HEK293 (cell line): ENCODE measurements around the gene RPS15.

Experiments used
- CTCF ChIA-PET: fragments of 350-600 bp; formaldehyde crosslinking; extraction: SDS; loops from one replicate; lab custom pipeline; 2021; ENCODE audit warnings: antibody characterized with exemption; lab: Yijun Ruan, JAX
- POLR2A ChIA-PET: fragments of 300-600 bp; formaldehyde crosslinking; extraction: SDS; loops from one replicate; lab custom pipeline; 2020; ENCODE audit warnings: antibody characterized with exemption, inconsistent platforms; lab: Yijun Ruan, JAX
- H3K27ac ChIP-seq: fragments of 200-500 bp; sonication (Bioruptor generic); 2 replicates; pipeline ENCODE4 v1.5.1; 2014; ENCODE audit warnings: low read depth, low read length, control low read depth, inconsistent platforms; ENCODE audit errors: extremely low read depth
- H3K36me3 ChIP-seq, 2 experiments: fragments of 200-500 bp in 1 of 2; sonication (Bioruptor generic) in 1 of 2; 1 replicate in 1 of 2; 2 replicates in 1 of 2; pipeline ENCODE4 v1.5.1; 2014 to 2017; ENCODE audit warnings: inconsistent platforms in 2 of 2, low read length in 2 of 2; ENCODE audit not compliant: control insufficient read depth in 2 of 2, insufficient read depth in 1 of 2
- H3K4me1 ChIP-seq: fragments of 200-500 bp; sonication (Bioruptor generic); 2 replicates; pipeline ENCODE4 v1.5.1; 2014; ENCODE audit warnings: mild to moderate bottlenecking, low read length, inconsistent platforms; ENCODE audit not compliant: control insufficient read depth, insufficient read depth
- H3K4me3 ChIP-seq: 2 replicates; pipeline ENCODE4 v1.5.1; 2011; ENCODE audit warnings: low read depth, mild to moderate bottlenecking, control low read depth, low read length, moderate library complexity
- H3K9me3 ChIP-seq: fragments of 200-500 bp; sonication (Bioruptor generic); 2 replicates; pipeline ENCODE4 v1.5.1; 2014; ENCODE audit warnings: low read depth, low read length, inconsistent platforms; ENCODE audit not compliant: control insufficient read depth, insufficient read depth
- KLF16 ChIP-seq: fragments of 450-650 bp; formaldehyde crosslinking; IDR thresholded peaks from 2 replicates; pipeline ENCODE4 v1.5.1; 2017; ENCODE audit warnings: missing biosample characterization, missing genetic modification characterization
- YY1 ChIP-seq: fragments of 450-650 bp; formaldehyde crosslinking; IDR thresholded peaks from 2 replicates; pipeline ENCODE4 v1.5.1; 2018; ENCODE audit warnings: missing biosample characterization, missing genetic modification characterization
- ZNF433 ChIP-seq: fragments of 450-650 bp; formaldehyde crosslinking; IDR thresholded peaks from 2 replicates; pipeline ENCODE4 v1.5.1; 2016; ENCODE audit warnings: missing biosample characterization, missing genetic modification characterization, low read depth
- ZNF558 ChIP-seq: fragments of 450-650 bp; formaldehyde crosslinking; IDR thresholded peaks from 2 replicates; pipeline ENCODE4 v1.5.1; 2016; ENCODE audit warnings: missing biosample characterization, missing genetic modification characterization
- ZNF626 ChIP-seq: fragments of 450-650 bp; sonication (Bioruptor Pico); formaldehyde crosslinking; IDR thresholded peaks from 2 replicates; pipeline ENCODE4 v1.5.1; 2018; ENCODE audit warnings: missing biosample characterization, missing genetic modification characterization, inconsistent platforms
- ZNF785 ChIP-seq: fragments of 450-650 bp; formaldehyde crosslinking; IDR thresholded peaks from 2 replicates; pipeline ENCODE4 v1.5.1; 2016; ENCODE audit warnings: missing biosample characterization, missing genetic modification characterization
- ZNF830 ChIP-seq: fragments of 450-650 bp; IDR thresholded peaks from 2 replicates; pipeline ENCODE4 v1.5.0; 2018; ENCODE audit warnings: missing biosample characterization, missing genetic modification characterization, low read depth, mild to moderate bottlenecking, moderate library complexity
- TF ChIP-seq, protein P1 (sequence below): fragments of 450-650 bp; IDR thresholded peaks from 2 replicates; pipeline ENCODE4 v1.5.1; 2018; ENCODE audit warnings: missing biosample characterization, mild to moderate bottlenecking, missing genetic modification characterization
- TF ChIP-seq, protein P2 (sequence below): fragments of 450-650 bp; formaldehyde crosslinking; IDR thresholded peaks from 2 replicates; pipeline ENCODE4 v1.5.1; 2017; ENCODE audit warnings: missing biosample characterization, missing genetic modification characterization
- TF ChIP-seq, protein P3 (sequence below): fragments of 450-650 bp; formaldehyde crosslinking; IDR thresholded peaks from 2 replicates; pipeline ENCODE4 v1.5.1; 2016; ENCODE audit warnings: missing biosample characterization, missing genetic modification characterization
- TF ChIP-seq, protein P4 (sequence below): fragments of 450-650 bp; formaldehyde crosslinking; IDR thresholded peaks from 2 replicates; pipeline ENCODE4 v1.5.1; 2016; ENCODE audit warnings: missing biosample characterization, missing genetic modification characterization
- TF ChIP-seq, protein P5 (sequence below): IDR thresholded peaks from 2 replicates; pipeline ENCODE4 v1.6.1; 2011; ENCODE audit warnings: mild to moderate bottlenecking, low read depth, low read length, borderline replicate concordance
- TF ChIP-seq, protein P6 (sequence below): fragments of 450-650 bp; formaldehyde crosslinking; IDR thresholded peaks from 2 replicates; pipeline ENCODE4 v1.5.1; 2017; ENCODE audit warnings: missing biosample characterization, missing genetic modification characterization
- TF ChIP-seq, protein P7 (sequence below): fragments of 450-650 bp; formaldehyde crosslinking; IDR thresholded peaks from 2 replicates; pipeline ENCODE4; 2016; ENCODE audit warnings: missing biosample characterization, missing genetic modification characterization
- TF ChIP-seq, protein P8 (sequence below): fragments of 450-650 bp; formaldehyde crosslinking; IDR thresholded peaks from 2 replicates; pipeline ENCODE4 v1.5.1; 2017; ENCODE audit warnings: missing biosample characterization, mild to moderate bottlenecking, missing genetic modification characterization, moderate library complexity

RPS15 gene

DNA sequence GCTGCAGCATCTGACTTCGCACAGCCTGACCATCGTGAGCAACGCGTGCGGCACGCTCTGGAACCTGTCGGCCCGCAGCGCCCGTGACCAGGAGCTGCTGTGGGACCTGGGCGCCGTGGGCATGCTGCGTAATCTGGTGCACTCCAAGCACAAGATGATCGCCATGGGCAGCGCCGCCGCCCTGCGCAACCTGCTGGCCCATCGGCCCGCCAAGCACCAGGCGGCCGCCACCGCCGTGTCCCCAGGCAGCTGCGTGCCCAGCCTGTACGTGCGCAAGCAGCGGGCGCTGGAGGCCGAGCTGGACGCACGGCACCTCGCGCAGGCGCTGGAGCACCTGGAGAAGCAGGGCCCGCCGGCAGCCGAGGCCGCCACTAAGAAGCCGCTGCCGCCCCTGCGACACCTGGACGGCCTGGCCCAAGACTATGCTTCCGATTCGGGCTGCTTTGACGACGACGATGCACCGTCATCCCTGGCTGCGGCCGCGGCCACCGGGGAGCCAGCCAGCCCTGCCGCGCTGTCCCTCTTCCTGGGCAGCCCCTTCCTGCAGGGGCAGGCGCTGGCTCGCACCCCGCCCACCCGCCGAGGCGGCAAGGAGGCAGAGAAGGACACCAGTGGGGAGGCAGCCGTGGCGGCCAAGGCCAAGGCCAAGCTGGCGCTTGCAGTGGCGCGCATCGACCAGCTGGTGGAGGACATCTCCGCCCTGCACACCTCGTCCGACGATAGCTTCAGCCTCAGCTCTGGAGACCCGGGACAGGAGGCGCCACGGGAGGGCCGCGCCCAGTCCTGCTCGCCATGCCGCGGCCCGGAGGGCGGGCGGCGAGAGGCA, 27.2 kb downstream of the RPS15 start:
- Histone ChIP-seq H3K4me3 (no peak overlapping the region), H3K36me3 (peaks cover 0 to 16% of the 10 kb centered on the region in 2 experiments; a peak in 1 of 3 replicates), H3K9me3 (no peaks in the 10 kb centered on the region), H3K4me1 (peaks cover 4% of the 10 kb centered on the region), H3K27ac (no peak overlapping the region)
- TF ChIP-seq ZNF785 (tag by site-specific recombination), result no peak
- no peak for TF ChIP-seq KLF16 (tag by site-specific recombination)
- TF ChIP-seq, protein P1, sequence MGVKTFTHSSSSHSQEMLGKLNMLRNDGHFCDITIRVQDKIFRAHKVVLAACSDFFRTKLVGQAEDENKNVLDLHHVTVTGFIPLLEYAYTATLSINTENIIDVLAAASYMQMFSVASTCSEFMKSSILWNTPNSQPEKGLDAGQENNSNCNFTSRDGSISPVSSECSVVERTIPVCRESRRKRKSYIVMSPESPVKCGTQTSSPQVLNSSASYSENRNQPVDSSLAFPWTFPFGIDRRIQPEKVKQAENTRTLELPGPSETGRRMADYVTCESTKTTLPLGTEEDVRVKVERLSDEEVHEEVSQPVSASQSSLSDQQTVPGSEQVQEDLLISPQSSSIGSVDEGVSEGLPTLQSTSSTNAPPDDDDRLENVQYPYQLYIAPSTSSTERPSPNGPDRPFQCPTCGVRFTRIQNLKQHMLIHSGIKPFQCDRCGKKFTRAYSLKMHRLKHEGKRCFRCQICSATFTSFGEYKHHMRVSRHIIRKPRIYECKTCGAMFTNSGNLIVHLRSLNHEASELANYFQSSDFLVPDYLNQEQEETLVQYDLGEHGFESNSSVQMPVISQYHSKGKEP, result no peak
- TF ChIP-seq, protein P2, sequence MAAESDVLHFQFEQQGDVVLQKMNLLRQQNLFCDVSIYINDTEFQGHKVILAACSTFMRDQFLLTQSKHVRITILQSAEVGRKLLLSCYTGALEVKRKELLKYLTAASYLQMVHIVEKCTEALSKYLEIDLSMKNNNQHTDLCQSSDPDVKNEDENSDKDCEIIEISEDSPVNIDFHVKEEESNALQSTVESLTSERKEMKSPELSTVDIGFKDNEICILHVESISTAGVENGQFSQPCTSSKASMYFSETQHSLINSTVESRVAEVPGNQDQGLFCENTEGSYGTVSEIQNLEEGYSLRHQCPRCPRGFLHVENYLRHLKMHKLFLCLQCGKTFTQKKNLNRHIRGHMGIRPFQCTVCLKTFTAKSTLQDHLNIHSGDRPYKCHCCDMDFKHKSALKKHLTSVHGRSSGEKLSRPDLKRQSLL (tag by site-specific recombination), result no peak
- TF ChIP-seq ZNF830, result no peak
- TF ChIP-seq, protein P3, sequence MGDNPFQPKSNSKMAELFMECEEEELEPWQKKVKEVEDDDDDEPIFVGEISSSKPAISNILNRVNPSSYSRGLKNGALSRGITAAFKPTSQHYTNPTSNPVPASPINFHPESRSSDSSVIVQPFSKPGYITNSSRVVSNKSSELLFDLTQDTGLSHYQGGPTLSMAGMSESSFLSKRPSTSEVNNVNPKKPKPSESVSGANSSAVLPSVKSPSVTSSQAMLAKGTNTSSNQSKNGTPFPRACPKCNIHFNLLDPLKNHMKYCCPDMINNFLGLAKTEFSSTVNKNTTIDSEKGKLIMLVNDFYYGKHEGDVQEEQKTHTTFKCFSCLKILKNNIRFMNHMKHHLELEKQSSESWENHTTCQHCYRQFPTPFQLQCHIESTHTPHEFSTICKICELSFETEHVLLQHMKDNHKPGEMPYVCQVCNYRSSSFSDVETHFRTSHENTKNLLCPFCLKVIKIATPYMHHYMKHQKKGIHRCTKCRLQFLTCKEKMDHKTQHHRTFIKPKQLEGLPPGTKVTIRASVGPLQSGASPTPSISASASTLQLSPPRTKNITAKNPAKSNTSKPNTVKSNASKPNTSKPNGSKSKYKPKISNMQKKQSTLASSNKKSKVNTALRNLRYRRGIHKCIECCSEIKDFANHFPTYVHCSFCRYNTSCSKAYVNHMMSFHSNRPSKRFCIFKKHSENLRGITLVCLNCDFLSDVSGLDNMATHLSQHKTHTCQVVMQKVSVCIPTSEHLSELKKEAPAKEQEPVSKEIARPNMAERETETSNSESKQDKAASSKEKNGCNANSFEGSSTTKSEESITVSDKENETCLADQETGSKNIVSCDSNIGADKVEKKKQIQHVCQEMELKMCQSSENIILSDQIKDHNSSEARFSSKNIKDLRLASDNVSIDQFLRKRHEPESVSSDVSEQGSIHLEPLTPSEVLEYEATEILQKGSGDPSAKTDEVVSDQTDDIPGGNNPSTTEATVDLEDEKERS (tag by site-specific recombination), result no peak
- ChIA-PET POLR2A (interaction anchor here (0.6 to 1.4 kb wide), 6 partner anchors 9 to 185 kb away, joined by 3 to 5 read pairs (median 4); partner anchors contain the start of gene REEP6), CTCF (interaction anchor here (0.5 to 1.5 kb wide), 10 partner anchors 8 to 696 kb away, joined by 3 to 5 read pairs (median 3); no protein-coding TSS in a partner anchor)

DNA sequence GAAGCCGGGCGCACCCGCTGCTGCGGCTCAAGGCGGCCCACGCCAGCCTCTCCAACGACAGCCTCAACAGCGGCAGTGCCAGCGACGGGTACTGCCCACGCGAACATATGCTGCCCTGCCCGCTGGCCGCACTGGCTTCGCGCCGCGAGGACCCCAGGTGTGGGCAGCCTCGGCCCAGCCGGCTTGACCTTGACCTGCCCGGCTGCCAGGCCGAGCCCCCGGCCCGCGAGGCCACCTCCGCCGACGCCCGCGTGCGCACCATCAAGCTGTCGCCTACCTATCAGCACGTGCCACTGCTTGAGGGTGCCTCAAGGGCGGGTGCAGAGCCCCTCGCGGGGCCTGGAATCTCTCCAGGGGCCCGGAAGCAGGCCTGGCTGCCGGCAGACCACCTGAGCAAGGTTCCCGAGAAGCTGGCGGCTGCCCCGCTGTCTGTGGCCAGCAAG, 27.8 kb downstream of the RPS15 start:
- Histone ChIP-seq H3K4me1 (peaks cover 9% of the 10 kb centered on the region), H3K9me3 (no peaks in the 10 kb centered on the region), H3K36me3 (peaks cover 0 to 10% of the 10 kb centered on the region in 2 experiments; a peak in 1 of 3 replicates), H3K27ac (no peak overlapping the region), H3K4me3 (no peak overlapping the region)
- POLR2A ChIA-PET, result interaction anchor here (0.6 to 1.4 kb wide), 7 partner anchors 8 to 185 kb away, joined by 3 to 5 read pairs (median 3); partner anchors contain the start of gene REEP6
- CTCF ChIA-PET, result interaction anchor here (0.5 to 1.5 kb wide), 11 partner anchors 9 to 696 kb away, joined by 3 to 5 read pairs (median 3); no protein-coding TSS in a partner anchor
- TF ChIP-seq, protein P4, sequence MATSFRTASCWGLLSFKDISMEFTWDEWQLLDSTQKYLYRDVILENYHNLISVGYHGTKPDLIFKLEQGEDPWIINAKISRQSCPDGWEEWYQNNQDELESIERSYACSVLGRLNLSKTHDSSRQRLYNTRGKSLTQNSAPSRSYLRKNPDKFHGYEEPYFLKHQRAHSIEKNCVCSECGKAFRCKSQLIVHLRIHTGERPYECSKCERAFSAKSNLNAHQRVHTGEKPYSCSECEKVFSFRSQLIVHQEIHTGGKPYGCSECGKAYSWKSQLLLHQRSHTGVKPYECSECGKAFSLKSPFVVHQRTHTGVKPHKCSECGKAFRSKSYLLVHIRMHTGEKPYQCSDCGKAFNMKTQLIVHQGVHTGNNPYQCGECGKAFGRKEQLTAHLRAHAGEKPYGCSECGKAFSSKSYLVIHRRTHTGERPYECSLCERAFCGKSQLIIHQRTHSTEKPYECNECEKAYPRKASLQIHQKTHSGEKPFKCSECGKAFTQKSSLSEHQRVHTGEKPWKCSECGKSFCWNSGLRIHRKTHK (tag by site-specific recombination), result no peak
- TF ChIP-seq, protein P5, sequence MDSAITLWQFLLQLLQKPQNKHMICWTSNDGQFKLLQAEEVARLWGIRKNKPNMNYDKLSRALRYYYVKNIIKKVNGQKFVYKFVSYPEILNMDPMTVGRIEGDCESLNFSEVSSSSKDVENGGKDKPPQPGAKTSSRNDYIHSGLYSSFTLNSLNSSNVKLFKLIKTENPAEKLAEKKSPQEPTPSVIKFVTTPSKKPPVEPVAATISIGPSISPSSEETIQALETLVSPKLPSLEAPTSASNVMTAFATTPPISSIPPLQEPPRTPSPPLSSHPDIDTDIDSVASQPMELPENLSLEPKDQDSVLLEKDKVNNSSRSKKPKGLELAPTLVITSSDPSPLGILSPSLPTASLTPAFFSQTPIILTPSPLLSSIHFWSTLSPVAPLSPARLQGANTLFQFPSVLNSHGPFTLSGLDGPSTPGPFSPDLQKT, result no peak
- no peak for TF ChIP-seq ZNF433 (tag by site-specific recombination)
- TF ChIP-seq YY1 (tag by site-specific recombination), result no peak
- TF ChIP-seq, protein P6, sequence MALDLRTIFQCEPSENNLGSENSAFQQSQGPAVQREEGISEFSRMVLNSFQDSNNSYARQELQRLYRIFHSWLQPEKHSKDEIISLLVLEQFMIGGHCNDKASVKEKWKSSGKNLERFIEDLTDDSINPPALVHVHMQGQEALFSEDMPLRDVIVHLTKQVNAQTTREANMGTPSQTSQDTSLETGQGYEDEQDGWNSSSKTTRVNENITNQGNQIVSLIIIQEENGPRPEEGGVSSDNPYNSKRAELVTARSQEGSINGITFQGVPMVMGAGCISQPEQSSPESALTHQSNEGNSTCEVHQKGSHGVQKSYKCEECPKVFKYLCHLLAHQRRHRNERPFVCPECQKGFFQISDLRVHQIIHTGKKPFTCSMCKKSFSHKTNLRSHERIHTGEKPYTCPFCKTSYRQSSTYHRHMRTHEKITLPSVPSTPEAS (tag by site-specific recombination), result no peak
- no peak for TF ChIP-seq ZNF626 (tag by site-specific recombination)
- TF ChIP-seq ZNF558, result no peak
- TF ChIP-seq, protein P7, sequence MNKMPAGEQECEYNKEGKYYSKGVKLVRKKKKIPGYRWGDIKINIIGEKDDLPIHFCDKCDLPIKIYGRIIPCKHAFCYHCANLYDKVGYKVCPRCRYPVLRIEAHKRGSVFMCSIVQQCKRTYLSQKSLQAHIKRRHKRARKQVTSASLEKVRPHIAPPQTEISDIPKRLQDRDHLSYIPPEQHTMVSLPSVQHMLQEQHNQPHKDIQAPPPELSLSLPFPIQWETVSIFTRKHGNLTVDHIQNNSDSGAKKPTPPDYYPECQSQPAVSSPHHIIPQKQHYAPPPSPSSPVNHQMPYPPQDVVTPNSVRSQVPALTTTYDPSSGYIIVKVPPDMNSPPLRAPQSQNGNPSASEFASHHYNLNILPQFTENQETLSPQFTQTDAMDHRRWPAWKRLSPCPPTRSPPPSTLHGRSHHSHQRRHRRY (tag by site-specific recombination), result no peak
- TF ChIP-seq, protein P8, sequence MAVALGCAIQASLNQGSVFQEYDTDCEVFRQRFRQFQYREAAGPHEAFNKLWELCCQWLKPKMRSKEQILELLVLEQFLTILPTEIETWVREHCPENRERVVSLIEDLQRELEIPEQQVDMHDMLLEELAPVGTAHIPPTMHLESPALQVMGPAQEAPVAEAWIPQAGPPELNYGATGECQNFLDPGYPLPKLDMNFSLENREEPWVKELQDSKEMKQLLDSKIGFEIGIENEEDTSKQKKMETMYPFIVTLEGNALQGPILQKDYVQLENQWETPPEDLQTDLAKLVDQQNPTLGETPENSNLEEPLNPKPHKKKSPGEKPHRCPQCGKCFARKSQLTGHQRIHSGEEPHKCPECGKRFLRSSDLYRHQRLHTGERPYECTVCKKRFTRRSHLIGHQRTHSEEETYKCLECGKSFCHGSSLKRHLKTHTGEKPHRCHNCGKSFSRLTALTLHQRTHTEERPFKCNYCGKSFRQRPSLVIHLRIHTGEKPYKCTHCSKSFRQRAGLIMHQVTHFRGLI (tag by site-specific recombination), result no peak
